GM19035 (cell line): Measurements from ENCODE around the gene DOCK3.
A peak's percentile ranks its signal among the peaks of the same experiment; 100 is the strongest.
"Not testable (repeated sequence)": the region's sequence is repeated elsewhere in the genome, so short reads cannot be mapped to it uniquely, and the experiment has no call there.

Experiments used
- ATAC-seq: cut with Tn5 transposase; IDR thresholded peaks from one replicate; pipeline ENCODE4 v1.9.1; 2021; ENCODE audit not compliant: unreplicated experiment

Gene DOCK3

DNA sequence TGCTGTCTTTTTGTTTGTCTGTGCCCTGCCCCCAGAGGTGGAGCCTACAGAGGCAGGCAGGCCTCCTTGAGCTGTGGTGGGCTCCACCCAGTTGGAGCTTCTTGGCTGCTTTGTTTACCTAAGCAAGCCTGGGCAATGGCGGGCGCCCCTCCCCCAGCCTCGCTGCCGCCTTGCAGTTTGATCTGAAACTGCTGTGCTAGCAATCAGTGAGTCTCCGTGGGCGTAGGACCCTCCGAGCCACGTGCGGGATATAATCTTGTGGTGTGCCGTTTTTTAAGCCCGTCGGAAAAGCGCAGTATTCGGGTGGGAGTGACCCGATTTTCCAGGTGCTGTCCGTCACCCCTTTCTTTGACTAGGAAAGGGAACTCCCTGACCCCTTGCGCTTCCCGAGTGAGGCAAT is 303.9 kb downstream of the DOCK3 start:
- ATAC-seq = not testable (repeated sequence)

DNA sequence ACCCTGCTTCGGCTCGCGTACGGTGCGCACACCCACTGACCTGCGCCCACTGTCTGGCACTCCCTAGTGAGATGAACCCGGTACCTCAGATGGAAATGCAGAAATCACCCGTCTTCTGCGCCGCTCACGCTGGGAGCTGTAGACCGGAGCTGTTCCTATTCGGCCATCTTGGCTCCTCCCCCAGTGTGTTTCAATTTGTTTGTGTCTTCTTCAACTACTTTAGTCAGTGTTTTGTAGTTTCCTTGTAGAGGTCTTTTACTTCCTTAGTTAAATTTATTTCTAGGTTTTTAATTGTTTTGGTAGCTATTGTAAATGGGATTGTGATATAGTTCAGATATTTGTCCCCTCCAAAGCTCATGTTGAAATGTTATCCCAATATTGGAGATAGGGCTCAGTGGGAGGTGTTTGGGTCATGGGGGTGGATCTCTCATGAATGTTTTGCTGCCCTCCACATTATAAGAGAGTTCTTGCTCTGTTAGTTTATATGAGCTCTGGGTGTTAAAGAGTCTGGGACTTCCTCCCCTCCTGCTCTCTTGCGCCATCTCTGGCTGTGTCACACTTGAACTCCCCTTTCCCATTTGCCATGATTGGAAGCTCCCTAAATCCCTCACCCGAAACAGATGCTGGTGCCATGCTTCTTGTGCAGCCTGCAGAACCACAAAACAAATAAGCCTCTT is 304.4 kb downstream of the DOCK3 start:
- no peak for ATAC-seq

DNA sequence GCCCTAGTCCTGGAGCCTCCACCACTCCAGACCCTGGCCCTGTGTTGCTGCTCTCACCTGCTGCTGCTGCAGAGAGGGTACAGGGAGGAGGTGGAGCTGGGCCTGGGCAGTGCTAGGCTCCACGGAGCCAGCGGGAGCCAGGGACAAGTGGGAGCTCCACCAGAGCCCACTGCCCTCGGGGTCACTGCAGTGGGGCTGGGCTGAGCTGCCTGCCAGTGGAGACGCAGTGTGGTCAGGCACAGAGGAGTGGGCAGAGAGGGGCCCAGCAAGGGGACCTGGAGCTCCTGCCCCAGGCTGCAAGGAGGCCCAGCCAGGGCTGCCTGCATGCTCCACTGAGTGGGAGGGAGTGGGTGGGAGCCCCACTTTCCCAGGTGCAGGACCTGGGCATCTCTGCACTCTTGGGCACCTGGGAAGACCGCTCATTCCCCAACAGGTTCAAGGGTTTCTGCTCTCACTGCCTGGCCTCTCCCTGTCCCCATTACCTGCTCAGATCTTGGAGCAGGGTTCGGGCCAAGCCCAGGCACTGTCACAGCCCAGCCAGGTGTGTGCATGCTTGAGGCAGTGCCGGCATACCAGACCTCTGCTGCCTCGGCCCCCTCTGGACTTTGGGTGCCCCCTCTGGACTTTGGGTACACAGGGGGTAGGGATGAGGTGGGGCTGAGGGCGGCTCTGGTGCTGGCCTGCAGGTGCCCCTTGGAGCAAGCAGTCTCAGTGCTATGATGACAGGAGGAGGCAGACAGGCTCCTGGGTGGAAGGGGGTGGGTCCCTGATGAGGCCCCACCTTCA is 308.0 kb downstream of the DOCK3 start:
- no peak for ATAC-seq

DNA sequence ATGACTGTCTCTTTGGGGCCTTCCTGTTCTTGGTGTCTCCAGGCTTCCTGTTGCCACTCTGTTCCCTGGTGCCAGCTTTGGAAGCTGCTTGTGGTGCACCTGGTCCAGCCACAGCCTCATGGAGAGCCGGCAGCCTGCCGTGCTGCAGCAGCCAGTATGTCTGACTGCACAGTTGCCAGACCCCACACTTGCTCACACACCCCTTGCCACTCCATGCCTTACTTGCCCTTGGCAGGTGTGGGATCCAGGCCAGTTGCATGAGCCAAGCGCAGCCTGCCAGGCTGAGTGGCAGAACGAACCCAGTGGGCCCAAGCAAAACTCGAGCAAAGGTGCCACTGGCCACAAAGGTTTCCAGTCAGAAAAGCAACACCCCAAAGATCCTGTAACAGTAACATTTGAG is 309.2 kb downstream of the DOCK3 start:
- no peak for ATAC-seq

DNA sequence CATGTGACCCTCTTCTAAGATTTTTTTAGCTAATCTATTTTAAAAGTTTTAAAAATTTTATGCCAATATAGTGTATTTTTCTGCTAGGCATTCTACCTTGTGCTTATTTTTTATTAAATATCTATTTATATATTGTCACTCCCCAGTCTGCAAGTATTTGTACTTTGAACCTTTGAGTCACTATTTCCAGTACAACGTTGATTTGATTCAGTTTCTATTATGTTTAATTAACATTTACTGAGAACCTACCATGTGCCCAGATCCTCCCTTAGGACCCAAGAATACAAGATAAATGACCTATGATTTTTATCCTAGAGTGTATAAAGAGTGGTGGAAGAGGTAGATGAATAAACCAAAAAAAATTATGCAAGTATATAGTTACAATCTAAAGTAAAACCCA is 311.2 kb downstream of the DOCK3 start:
- ATAC-seq = no peak

DNA sequence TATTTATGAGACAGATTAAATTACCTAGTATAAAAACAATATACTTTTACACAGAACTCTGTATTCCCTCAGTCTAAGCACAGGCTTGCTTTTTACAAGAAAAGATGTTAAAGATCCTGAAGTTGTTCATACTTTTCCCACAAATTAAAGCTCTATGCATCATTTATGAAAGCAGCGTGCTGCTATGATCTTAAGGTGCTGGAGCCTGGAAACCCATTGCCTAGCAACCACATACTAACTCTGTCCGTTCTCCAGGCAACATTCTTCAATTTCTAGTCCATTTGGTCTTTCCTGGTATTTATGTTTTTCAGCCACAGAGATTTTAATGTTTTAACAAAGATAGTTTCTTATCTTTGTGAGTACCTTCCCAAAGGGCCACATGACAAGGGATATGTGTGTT is 312.0 kb downstream of the DOCK3 start:
- ATAC-seq = no peak

DNA sequence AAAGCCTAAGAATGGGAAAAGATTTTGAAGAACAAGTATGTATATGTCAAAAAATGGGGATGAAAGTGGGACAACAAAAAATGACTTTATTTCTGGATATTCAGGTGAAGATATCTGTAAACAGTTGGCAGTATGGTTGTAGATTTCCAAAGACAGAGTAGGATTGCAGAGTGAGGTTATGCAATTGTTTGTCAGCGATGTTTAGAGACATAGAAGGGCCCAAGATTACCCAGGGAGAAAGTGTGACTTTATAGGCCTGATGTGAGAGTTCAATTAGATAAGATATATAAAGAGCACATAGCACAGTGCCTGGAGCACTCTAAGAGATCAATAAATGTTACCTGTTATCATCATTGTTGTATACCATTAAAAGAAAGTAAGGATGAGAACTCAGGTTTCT is 319.8 kb downstream of the DOCK3 start:
- ATAC-seq = no peak

DNA sequence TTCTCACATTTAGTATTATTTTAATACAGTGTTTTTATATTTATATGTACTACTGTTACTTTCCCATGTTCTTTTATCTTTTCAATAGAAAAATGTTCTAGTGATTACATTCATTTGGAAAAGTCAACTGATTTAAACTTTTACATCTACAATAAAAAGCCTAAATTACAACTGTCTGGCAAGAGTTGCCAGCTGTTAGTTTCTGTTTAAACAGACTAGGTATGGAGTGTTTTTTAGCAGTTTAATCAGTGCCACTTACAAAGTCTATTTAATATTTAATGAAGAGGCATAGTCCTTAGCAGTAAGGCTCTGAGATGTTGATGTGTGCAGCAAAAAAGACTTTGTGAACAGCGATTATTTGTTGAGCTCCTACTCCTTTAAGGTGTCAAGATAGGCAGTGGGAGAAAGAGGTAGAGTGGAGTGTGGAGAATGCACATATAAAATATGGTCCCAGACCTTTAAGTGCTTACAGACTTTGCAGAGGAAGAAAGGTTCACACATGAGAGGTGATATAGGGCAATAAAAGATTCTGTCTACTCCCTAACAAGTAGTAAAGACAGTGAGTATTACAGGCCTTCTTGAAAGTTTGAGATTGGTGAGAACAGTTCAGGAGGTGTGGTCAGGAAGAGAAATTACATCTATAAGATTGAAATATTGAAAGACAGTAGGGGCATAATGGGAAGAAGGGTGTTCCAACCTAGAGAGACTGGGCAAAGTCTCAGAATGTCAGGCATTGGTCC is 320.5 kb downstream of the DOCK3 start:
- no peak for ATAC-seq

DNA sequence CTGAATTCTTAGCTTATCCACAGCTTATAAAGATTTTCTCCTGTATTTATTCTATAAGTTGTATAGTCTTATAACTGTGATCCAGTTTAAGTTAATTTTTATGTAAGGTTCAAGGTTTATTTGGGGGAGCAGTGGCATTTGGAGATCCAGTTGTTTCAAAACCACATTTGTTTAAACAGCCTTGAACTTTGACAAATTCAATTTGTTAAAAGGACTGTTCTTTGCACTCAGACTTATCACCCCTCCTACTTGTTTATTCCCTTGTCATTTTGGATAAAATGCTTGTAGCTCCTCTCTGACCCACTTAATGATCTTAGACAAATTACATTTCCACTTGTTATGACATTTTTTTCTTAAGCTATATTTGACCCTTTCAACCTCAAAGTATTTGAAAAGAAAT is 327.8 kb downstream of the DOCK3 start:
- ATAC-seq = no peak

DNA sequence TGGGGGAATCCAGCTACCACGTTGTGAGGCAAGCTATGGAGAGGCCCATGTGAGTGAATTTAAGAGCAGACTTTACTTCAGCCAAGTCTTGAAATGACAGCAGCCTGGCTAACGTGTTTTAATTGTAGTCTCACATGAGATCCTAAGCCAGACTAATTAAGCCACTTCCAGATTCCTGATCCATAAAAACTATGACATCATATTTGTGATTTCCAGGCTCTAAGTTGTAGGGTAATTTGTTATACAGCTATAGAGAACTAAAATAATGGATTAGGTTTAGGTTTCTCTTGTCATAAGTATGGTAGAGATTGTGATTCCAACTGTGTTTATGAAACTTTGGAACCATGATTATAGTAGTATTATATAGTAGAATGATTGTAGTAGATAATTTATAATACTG is 329.5 kb downstream of the DOCK3 start:
- ATAC-seq = no peak

DNA sequence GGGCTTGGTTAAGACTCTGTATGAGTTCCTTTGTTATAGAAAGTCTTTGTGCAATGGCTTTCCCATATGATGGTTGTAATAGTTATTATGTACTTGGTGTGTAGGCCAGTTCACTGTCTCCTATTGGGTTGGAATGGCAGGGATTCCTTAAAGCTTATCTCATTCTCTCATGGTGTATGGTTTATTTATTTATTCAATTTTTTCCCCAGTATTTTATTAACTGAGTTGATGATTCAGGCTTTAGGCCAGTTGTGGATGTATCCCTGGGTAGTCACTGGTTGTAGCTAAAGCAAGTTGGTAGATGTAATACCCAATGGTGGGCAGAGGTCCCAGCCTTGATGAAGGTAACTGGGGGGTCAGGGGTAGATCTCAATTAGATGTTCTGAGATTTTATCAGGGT is 349.4 kb downstream of the DOCK3 start:
- ATAC-seq = no peak

DNA sequence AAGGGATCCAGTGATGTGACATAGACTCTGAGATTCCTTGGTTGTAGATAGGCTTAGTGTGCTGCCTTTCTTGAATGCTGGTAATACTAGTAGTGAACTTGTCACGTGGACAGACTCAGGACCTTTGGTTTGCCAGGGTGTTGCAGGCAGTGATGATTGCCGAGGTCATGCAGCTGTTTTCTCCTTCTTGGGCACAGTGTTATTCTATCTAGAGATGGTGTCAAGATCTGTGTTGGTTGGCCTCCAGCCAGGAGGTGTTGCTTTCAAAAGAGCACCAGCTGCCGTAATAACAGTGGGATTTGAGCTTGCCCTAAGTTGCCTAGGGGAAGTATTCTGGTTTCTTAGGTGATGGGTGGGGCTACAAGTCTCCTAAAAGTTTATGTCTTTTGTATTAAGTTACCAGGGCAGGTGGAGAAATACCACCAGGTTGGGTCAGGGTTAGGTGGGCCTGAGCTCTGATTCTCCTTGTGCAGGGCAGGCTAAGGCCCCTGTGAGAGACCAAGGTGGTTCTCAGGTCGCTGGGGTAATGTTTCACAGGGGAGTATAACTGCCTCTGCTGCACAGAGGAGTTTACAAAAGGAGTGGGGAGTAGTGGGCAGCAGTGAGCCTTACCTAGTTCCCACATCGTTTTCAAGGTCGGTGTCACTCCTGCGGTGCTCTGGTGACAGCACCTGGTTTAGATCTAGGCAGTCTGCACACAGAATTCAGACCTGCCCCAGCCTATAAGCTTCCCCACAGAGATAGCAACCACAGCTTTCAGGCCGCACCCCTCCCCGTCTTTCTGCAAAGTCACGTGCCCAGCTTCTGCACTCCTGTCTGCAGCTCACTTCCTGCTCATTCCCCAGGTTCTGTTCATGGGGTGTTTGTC is 350.3 kb downstream of the DOCK3 start:
- ATAC-seq = peak; percentile 59

DNA sequence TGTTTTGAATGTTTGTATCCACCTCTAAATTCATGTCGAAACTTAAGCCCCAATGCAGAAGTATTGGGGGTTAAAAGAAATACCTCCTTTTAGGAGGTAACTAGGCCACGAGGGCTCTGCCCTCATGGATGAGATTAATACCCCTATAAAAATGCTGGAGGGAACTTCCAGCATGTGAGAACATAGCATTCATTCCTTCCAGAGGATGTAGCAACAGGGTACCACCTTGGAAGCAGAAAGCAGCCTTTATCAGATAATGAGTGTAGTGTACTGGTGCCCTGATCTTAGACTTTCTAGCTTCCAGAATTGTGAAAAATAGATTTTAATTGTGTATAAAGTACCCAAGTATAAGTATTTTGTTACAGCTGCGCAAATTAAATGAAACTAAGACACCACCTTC is 356.9 kb downstream of the DOCK3 start:
- ATAC-seq = no peak

DNA sequence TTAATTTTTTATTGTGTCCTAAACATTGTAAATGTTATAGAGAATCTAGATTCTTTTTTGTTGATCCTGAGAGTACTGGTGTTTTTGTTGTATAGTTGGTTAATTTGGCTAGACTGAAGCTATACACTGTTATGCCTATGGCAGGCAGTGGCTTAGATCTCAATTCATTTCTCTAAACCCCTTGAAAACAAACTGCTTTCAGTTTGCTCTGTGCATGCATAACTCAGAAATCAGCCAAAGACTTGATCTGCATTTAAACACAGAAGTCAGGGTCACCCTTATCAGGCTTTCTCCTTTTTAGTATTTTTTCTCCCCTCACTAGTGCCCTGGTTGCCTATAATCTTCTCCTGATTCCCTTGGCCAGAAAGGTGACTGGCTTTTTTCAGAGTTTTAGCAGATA is 360.9 kb downstream of the DOCK3 start:
- ATAC-seq = no peak

DNA sequence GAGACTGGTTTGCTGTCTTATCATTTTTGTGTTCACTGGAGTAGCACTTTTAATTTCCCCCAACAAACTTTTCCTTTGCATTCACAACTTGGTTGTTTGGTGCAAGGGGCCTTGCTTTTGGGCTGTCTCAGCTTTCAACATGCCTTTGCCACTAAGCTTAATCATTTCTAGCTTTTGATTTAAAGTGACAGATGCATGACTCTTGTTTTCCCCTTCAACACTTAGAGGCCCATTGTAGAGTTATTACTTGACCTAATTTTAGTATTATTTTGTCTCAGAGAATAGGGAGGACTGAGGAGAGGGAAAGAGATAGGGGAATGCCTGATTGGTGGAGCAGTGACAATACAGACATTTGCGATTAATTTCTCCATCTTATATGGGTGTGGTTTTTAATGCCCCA is 370.3 kb downstream of the DOCK3 start:
- ATAC-seq = no peak

DNA sequence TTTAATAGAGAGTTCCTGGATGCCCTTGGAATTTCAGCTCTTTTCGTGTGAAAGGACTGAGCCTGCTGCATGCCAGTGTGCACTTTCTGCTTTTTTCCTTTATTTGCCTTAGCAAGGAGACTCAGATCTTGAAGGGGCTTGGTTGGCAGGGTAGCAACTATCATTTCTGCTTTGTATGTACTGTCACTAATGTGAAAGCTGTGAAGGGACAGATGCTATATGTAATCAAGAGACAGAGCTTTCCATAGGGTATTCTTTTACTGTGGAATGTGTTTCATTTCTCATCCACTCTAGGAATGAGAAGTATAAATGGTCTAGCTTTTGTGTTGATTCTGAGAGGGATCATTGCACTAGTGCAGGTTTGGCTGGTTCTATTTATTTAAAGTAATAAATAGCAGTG is 377.8 kb downstream of the DOCK3 start:
- no peak for ATAC-seq

DNA sequence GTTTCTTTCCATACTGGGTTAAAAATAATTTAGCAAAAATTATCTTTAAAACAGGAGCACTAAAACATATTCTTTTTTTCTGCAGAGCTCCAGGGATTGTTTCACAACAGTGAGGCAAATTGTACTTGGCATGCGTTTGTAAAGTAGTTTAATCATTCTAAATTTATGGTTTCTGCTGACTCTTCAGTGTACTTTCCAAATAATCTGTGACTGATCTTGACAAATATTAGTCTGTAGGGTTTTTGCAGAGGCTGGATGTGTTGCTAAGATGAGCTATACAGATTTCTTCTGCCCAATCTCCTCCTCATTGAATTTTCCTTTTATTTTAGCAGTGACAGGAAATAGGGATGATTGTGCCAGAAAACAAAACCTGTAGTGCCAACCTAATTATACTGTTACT is 382.4 kb downstream of the DOCK3 start:
- no peak for ATAC-seq

DNA sequence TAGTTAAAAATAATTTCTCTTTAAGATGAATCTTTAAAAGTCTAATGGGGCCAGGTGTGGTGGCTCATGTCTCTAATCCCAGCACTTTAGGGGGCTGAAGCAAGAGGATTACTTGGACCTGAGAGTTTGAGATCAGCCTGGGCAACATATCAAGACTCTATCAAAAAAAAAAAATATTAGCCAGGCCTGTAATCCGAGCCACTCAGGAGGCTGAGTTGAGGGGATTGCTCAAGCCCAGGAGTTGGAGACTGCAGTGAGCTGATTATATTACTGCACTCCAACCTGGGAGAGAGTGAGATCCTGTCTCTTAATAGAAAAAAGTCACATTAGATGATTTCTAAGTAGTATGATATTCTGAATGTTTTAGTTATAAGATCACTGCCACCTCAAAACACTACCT is 388.3 kb downstream of the DOCK3 start:
- no peak for ATAC-seq

DNA sequence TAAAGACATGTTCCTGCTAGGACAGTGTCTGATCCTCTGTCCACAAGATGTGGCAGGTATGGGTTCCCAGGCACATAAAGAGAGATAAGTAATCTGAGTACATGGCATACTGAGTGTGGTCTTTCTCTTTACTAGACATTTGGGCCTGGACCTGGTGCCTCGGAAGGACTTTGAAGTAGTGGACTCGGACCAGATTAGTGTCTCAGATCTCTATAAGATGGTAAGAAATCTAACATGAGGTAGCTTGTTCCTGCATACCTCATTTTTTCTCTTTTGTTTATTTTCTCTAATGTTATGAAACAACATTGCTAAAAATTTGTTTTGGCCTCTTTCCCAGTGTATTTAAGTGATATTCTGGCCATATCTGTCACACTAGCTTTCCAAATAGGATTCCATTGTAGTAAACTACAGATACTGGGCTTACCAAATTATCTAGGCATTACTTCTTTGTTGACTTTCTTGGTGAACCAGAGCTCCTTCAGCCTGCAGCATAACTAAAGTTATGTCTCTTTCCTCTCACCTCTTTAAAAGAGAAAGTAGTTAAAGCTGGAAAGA is 400.6 kb downstream of the DOCK3 start:
- ATAC-seq = no peak

DNA sequence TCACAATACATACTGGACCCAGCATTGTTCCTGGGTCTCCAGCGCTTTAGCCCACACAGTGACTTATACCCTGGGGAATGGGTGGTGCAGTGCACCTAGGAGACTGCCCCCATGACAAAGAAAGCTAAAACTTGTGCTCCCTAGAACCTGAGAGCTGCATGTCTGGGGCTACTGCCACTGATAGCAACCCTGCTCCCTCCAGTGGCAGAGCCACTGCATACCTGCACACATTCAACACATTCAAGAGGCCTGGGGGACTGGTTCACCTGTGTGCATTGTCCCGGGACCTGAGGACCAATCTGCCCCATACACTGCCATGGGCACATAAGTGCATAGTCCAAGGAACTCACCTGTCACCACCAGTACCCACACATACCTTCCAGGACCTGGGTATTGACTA is 407.6 kb downstream of the DOCK3 start:
- no peak for ATAC-seq

DNA sequence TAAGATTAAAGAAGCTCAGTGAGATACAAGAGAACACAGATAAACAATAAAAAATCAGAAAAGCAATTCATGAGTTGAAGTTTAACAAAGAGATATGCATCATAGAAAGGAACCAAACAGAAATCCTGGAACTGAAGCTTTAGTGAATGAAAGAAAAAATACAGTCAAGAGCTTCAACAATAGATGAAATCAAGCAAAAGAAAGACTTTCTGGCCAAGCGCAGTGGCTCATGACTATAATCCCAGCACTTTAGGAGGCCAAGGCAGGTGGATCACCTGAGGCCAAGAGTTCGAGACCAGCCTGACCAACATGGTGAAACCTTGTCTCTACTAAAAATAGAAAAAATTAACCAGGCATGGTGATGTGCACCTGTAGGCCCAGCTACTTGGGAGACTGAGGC is 408.8 kb downstream of the DOCK3 start:
- ATAC-seq = no peak
